Stimulated activated naive CD4-positive, alpha-beta T cell treated with Interleukin-2 at 50 U/mL for 16 hours (primary cell): ENCODE measurements around the gene LAYN.

Experiments
- DNase-seq: peaks from one replicate; lab custom pipeline; 2025; lab: John Stamatoyannopoulos, UW

The LAYN gene

GRCh38 chr11:111561791-111562325 lies 21.3 kb downstream of the LAYN start:
- DNase-seq: no peak

- DNase-seq: no peak
Measured at GRCh38 chr11:111562692-111563389, 22.3 kb downstream of the LAYN start.

GRCh38 chr11:111565114-111565720 lies 24.7 kb downstream of the LAYN start:
- peak; percentile 45 for DNase-seq

- DNase-seq: no peak
Measured at GRCh38 chr11:111566324-111566723, 25.8 kb downstream of the LAYN start.

- no peak for DNase-seq
Measured at GRCh38 chr11:111569476-111569875, 29.0 kb downstream of the LAYN start.

GRCh38 chr11:111570796-111571195 lies 30.3 kb downstream of the LAYN start:
- DNase-seq: no peak

GRCh38 chr11:111571829-111572501 lies 31.4 kb downstream of the LAYN start:
- DNase-seq: no peak

- no peak for DNase-seq
Measured at GRCh38 chr11:111572581-111572980, 32.1 kb downstream of the LAYN start.

- no peak for DNase-seq
Measured at GRCh38 chr11:111573821-111574249, 33.3 kb downstream of the LAYN start.

GRCh38 chr11:111574373-111575225 lies 34.1 kb downstream of the LAYN start:
- DNase-seq: no peak

- DNase-seq: no peak
Measured at GRCh38 chr11:111575740-111576139, 35.2 kb downstream of the LAYN start.

- no peak for DNase-seq
Measured at GRCh38 chr11:111577821-111578220, 37.3 kb downstream of the LAYN start.

GRCh38 chr11:111581341-111581740 lies 40.8 kb downstream of the LAYN start:
- DNase-seq: no peak

- DNase-seq: no peak
Measured at GRCh38 chr11:111582163-111582562, 41.6 kb downstream of the LAYN start.

- no peak for DNase-seq
Measured at GRCh38 chr11:111582881-111583280, 42.4 kb downstream of the LAYN start.

GRCh38 chr11:111585371-111585770 lies 44.9 kb downstream of the LAYN start:
- DNase-seq: no peak

- no peak for DNase-seq
Measured at GRCh38 chr11:111586388-111586831, 45.9 kb downstream of the LAYN start.

- no peak for DNase-seq
Measured at GRCh38 chr11:111589114-111589513, 48.6 kb downstream of the LAYN start.

GRCh38 chr11:111589886-111590499 lies 49.5 kb downstream of the LAYN start:
- DNase-seq: no peak

GRCh38 chr11:111591187-111591960 lies 50.9 kb downstream of the LAYN start:
- DNase-seq: no peak

GRCh38 chr11:111592491-111592890 lies 52.0 kb downstream of the LAYN start:
- DNase-seq: no peak
